Rectal smooth muscle tissue (tissue), 1 donor: ENCODE measurements around the gene RAB37.

Experiments
- H3K27ac ChIP-seq: one replicate; pipeline ENCODE4 v1.7.0; 2013; ENCODE audit warnings: low read depth, low read length, inconsistent platforms
- H3K27me3 ChIP-seq: one replicate; pipeline ENCODE4 v1.7.0; 2013; ENCODE audit warnings: low read length; ENCODE audit not compliant: control insufficient read depth, insufficient read depth
- H3K36me3 ChIP-seq: one replicate; pipeline ENCODE4 v1.7.0; 2013; ENCODE audit warnings: low read length; ENCODE audit not compliant: control insufficient read depth, insufficient read depth
- H3K4me1 ChIP-seq: one replicate; pipeline ENCODE4 v1.7.0; 2013; ENCODE audit warnings: low read length; ENCODE audit not compliant: control insufficient read depth, insufficient read depth
- H3K4me3 ChIP-seq: one replicate; pipeline ENCODE4 v1.7.0; 2013; ENCODE audit warnings: low read length
- H3K9ac ChIP-seq: one replicate; pipeline ENCODE4 v1.7.0; 2013; ENCODE audit warnings: low read length

Gene RAB37

DNA sequence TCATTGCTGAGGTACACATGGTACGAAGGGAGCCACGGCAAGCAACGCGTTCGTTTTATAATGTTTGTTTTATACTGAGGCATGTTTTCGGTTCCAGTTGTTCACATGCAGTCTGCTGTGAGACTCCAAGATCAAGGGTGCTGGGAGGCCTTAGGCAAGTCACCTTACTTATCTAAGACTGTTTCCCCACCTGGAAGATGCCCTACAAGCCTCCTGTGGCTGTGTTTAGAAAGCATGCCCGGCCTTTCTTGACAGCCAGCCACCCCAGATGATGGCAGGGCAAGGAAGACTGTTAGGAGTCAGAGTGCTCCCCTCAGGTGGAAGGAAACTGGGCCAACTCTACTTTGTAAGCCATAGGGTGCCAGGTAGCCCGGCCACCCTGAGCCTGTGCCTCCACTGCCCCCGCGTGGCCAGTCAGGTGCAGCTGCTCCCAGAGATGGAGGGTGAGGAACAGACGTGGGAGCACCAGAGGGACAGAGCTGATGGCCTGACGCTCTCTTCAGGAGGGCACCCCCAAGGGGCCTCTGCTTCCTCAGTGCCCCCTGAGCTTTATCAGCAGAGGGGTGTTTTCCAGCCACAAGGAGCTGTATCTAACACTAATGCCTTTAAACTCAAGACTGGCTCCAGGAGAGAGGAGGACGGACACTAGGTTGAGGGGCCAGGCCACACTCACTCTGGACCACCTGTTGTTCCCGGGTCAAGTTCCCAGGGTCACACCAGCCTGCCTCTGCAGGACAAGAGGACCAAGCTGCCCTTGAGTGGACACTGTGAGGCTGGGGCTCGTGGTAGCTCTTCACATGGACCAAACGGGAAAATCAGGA is 33.7 kb downstream of the RAB37 start:
- H3K9ac ChIP-seq, result no peak overlapping the region
- H3K27ac ChIP-seq, result no peak overlapping the region
- H3K4me3 ChIP-seq, result no peak overlapping the region
- peaks cover 5% of the 10 kb centered on the region for H3K4me1 ChIP-seq
- H3K27me3 ChIP-seq, result no peaks in the 10 kb centered on the region
- H3K36me3 ChIP-seq, result peaks cover 28% of the 10 kb centered on the region

- H3K27ac ChIP-seq, result no peak overlapping the region
- H3K4me1 ChIP-seq, result peaks cover 5% of the 10 kb centered on the region
- no peak overlapping the region for H3K9ac ChIP-seq
These were observed 34.4 kb downstream of the RAB37 start for GRCh38 chr17:74771319-74771914.

GRCh38 chr17:74772053-74772452 is 35.0 kb downstream of the RAB37 start:
- Histone ChIP-seq H3K9ac (no peak overlapping the region), H3K4me3 (no peak overlapping the region), H3K27ac (no peak overlapping the region), H3K27me3 (no peaks in the 10 kb centered on the region), H3K4me1 (peaks cover 10% of the 10 kb centered on the region), H3K36me3 (peaks cover 28% of the 10 kb centered on the region)

More at GRCh38 chr17:74771319-74771914, 34.4 kb downstream of the RAB37 start:
- Histone ChIP-seq H3K27me3 (no peaks in the 10 kb centered on the region), H3K36me3 (peaks cover 28% of the 10 kb centered on the region), H3K4me3 (no peak overlapping the region)

DNA sequence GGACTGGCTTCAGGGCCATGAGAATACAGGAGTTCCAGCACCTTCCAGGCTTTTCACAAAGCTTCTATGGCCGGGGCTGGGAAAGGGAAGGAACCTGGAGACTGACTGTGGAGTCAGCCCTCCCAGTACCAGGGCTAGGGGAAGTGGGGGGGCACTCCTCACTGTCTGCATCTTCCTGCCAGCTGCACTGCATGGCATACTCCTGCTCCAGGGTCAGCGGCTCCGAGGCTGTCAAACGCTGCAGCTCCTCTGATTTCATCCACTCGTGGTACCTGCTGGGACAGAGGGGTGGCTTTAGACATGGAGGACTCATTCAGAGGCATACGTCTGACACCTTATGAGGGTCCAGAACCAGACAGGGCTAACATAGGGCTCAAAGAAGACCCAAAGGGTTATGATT is 36.4 kb downstream of the RAB37 start:
- no peak overlapping the region for H3K4me3 ChIP-seq
- peaks cover 10% of the 10 kb centered on the region for H3K4me1 ChIP-seq
- no peak overlapping the region for H3K27ac ChIP-seq
- H3K36me3 ChIP-seq, result peaks cover 28% of the 10 kb centered on the region
- H3K27me3 ChIP-seq, result no peaks in the 10 kb centered on the region
- no peak overlapping the region for H3K9ac ChIP-seq

- Histone ChIP-seq H3K4me3 (no peak overlapping the region), H3K36me3 (peaks cover 28% of the 10 kb centered on the region), H3K4me1 (peaks cover 10% of the 10 kb centered on the region), H3K27me3 (no peaks in the 10 kb centered on the region), H3K9ac (no peak overlapping the region), H3K27ac (no peak overlapping the region)
These were observed 36.8 kb downstream of the RAB37 start for GRCh38 chr17:74773871-74774286.

DNA sequence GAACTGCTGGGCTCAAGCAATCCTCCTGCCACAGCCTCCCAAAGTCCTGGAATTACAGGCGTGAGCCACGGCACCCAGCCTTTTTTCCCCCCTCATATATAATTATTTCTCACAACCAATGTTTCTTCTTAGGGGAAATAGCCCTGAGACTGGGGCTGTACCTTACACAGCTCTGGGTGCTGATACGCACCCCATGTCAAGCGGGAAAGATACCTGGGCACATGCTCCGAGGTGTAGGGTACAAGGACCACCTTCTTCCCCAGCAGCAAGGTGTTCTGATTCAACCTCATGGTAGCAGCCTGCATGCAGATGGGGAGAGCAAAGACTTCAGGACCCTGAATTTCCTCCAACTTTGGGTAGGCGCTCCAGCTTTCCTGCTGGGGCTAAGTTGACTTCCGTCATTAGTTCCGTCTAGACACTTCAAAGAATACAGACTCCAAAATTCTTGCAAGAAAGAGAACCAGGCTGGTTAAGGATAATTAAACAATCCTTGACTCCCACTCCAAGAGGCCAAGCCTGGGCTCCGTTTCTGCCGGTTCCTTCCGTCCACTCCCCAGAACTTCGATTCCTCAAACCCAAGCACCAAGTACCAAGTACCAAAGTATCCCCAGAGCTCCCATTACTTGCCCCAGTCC is 38.5 kb downstream of the RAB37 start:
- H3K36me3 ChIP-seq, result peaks cover 28% of the 10 kb centered on the region
- no peaks in the 10 kb centered on the region for H3K27me3 ChIP-seq
- peak overlapping the region; percentile 57 for H3K27ac ChIP-seq
- H3K9ac ChIP-seq, result peak overlapping the region; percentile 66
- peaks cover 10% of the 10 kb centered on the region for H3K4me1 ChIP-seq
- peak overlapping the region; percentile 95 for H3K4me3 ChIP-seq

DNA sequence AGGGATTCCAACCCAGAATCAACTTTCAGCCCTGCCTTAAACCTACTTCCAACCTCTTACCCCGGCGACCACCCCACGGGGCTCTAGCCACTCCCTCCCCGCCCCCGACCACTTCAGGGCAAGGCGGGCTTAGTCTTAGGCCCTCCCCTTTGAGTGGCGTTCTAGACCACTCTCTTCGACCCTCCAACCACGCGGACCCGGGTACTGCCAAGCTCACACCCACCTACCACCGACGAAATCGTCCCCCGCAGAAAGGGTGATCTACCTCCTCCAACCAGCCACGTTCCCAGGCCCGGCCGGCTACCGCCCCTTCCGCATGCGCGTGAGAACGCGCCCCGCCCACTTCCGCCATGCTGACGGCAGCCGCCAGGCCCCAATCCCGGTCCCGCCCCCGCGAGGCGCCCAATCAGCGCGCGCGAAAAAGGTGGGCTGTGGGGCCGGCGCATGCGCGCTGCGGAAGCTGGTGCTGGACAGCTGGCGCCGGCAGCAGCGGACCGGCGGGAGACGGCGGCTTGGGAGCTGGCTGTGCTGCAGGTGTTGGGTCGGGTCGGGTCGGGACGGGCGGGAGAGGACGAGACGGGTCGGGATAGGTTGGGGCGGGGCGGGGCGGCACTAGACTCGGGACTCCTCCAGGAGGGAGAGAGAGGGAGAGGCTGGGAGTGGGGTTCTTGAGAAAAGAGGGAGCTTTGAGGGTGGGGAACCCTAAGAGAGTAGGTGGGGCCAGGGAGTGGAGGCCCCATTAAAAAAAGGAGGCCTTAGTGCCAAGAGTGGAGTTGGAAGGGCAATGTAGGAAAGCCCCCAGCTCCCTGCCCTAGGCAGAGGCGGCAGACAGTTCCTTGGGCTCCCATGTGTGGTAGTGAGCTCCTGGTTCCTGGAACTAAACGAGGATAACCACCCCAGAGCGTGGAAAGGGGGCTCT is 39.2 kb downstream of the RAB37 start, which contains the start of gene NAT9:
Gene NAT9 (minus strand): TSS at position 302 of the 919 bp plus-strand sequence. CDS start 647 bp downstream, outside the sequence.
- Histone ChIP-seq H3K4me1 (peaks cover 10% of the 10 kb centered on the region), H3K9ac (peak within 1 kb of the TSS; percentile 66), H3K36me3 (peaks cover 24% of the 10 kb centered on the region), H3K27me3 (no peaks in the 10 kb centered on the region), H3K4me3 (peak within 1 kb of the TSS; percentile 95), H3K27ac (peak within 1 kb of the TSS; percentile 57)

DNA sequence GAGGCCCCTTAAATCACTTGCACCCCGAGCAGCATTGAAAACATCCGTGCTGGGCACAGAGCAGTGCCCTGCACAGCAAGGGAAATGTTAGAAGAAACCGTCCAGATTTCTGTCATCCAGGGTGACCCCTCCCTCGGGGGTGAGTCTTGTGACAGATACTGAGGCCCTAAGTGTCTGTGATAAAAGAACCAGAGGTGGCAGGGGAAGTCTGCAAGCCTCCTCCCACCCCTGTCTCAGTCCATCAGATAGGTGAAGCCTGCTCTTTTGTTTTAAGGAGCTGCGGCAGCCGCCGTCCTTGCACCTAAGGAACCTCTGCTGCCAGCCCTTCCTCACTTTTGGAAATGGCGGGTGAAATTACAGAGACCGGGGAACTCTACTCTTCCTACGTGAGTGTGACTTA is 39.9 kb downstream of the RAB37 start:
- Histone ChIP-seq H3K4me1 (peaks cover 10% of the 10 kb centered on the region), H3K4me3 (peak overlapping the region; percentile 95), H3K27me3 (no peaks in the 10 kb centered on the region), H3K27ac (no peak overlapping the region), H3K36me3 (peaks cover 17% of the 10 kb centered on the region), H3K9ac (no peak overlapping the region)

DNA sequence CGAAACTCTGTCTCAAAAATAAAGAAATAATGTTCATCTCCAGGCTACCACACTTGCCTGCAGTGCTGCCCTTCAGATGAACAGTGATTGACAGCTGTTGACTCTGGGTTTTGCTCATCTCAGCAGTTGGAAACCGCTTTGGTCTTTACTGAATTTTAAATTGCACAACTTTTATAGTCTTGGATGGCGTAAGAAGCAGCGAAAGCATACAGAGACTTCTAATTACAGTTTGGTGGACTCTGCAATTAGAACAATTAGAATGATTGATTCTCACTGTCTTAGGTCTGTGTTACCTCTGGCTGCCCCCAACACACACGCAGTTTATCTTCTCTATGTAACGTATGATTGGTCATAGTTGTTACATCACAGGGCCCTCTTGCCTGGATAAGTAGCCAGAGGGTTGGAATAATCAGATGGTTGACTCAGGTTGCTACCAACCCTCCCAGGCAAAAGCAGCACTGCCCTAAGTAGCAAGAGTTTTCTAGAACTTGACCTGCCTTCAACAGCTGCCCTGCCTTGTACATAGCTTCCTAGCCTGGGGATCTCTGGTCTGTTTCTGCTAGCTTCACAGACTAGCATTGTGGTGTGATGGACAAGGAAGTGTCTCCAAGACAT is 41.0 kb downstream of the RAB37 start:
- H3K9ac ChIP-seq, result no peak overlapping the region
- H3K27me3 ChIP-seq, result no peaks in the 10 kb centered on the region
- H3K4me1 ChIP-seq, result peaks cover 10% of the 10 kb centered on the region
- H3K36me3 ChIP-seq, result peaks cover 7% of the 10 kb centered on the region
- no peak overlapping the region for H3K4me3 ChIP-seq
- H3K27ac ChIP-seq, result no peak overlapping the region

GRCh38 chr17:74778960-74779359 is 41.9 kb downstream of the RAB37 start:
- H3K27ac ChIP-seq, result no peak overlapping the region
- H3K4me1 ChIP-seq, result peaks cover 10% of the 10 kb centered on the region
- no peaks in the 10 kb centered on the region for H3K36me3 ChIP-seq
- H3K27me3 ChIP-seq, result no peaks in the 10 kb centered on the region
- H3K9ac ChIP-seq, result no peak overlapping the region
- H3K4me3 ChIP-seq, result no peak overlapping the region

DNA sequence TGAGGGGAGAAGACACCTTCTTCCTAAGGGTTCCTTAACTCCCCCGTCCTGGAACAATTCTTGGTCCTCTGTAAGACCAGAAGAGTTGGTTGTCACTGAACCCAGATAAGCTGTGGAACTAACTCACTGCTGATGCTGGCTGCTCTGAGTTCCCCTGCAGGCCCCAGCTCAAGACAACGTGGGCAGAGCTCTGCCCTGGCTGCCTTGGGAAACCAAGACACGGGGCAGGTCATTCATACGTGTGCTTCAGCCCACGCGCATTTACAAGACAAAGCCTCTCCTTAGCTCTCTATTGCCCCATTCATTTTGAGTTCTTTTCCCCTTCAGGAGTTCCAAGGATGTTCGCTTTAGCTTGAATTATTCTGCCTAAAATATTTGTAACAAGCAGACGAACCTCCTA is 42.4 kb downstream of the RAB37 start:
- Histone ChIP-seq H3K4me1 (peaks cover 10% of the 10 kb centered on the region), H3K9ac (no peak overlapping the region), H3K4me3 (no peak overlapping the region), H3K27me3 (no peaks in the 10 kb centered on the region), H3K27ac (peak overlapping the region; percentile 19), H3K36me3 (no peaks in the 10 kb centered on the region)
